Endothelial cell of umbilical vein (primary cell): ENCODE results near the gene NT5C1B. TPM values are rescaled to one million over a fixed set of nuclear protein-coding genes. Genes with fewer than 3 reads are reported as not detected.

Source experiments
- BruUV-seq: library from RNA; stranded (reverse); fragments of 400-500 nt; replicated peaks from 2 replicates; lab custom pipeline; 2021; lab: Mats Ljungman, UMichigan
- CTCF ChIA-PET: fragments of 300-600, 350-600 bp; sonication (Branson Sonifier 250); formaldehyde crosslinking; loops from one replicate; lab custom pipeline; 2021; ENCODE audit warnings: antibody characterized with exemption, inconsistent platforms; lab: Charles Lee
- POLR2A ChIA-PET: fragments of 300-600, 350-600 bp; sonication (Branson Sonifier 250); formaldehyde crosslinking; loops from one replicate; lab custom pipeline; 2021; ENCODE audit warnings: antibody characterized with exemption, inconsistent platforms; lab: Charles Lee
- DNase-seq: peaks from one replicate; pipeline ENCODE4 v3.0.0-alpha.2; 2011; ENCODE audit warnings: low read depth, low spot score
- FAIRE-seq: peaks from 2 replicates; lab custom pipeline; 2011; peaks lifted over from hg19 to GRCh38; lab: Jason Lieb, UNC
- H2AFZ ChIP-seq: 2 replicates; pipeline ENCODE4 v1.6.0; 2012; ENCODE audit warnings: low read depth, low read length, control low read depth, inconsistent platforms
- H3K27ac ChIP-seq: 2 replicates; pipeline ENCODE4 v1.5.1; 2011; ENCODE audit warnings: low read depth, mild to moderate bottlenecking, control low read depth, low read length, moderate library complexity; ENCODE audit not compliant: insufficient read depth
- H3K27me3 ChIP-seq, 2 experiments: 2 replicates each; pipeline versions ENCODE4 v1.6.0 to v1.6.1; 2011; ENCODE audit warnings: low read length in 2 of 2, mixed read lengths in 1 of 2; ENCODE audit not compliant: control insufficient read depth in 2 of 2, insufficient read depth in 2 of 2
- H3K36me3 ChIP-seq, 2 experiments: 2 replicates in 1 of 2; 3 replicates in 1 of 2; pipeline ENCODE4 v1.5.1; 2011; ENCODE audit warnings: low read length in 2 of 2, mild to moderate bottlenecking in 1 of 2, moderate library complexity in 1 of 2; ENCODE audit not compliant: control insufficient read depth in 2 of 2, insufficient read depth in 2 of 2; ENCODE audit errors: extremely low read depth in 1 of 2
- H3K4me1 ChIP-seq: 3 replicates; pipeline ENCODE4 v1.5.1; 2011; ENCODE audit warnings: mild to moderate bottlenecking, low read length; ENCODE audit not compliant: control insufficient read depth, insufficient read depth; ENCODE audit errors: extremely low read depth
- H3K4me2 ChIP-seq: 2 replicates; pipeline ENCODE4 v1.6.1; 2011; ENCODE audit warnings: low read length, control low read depth, mixed read lengths; ENCODE audit not compliant: insufficient read depth
- H3K4me3 ChIP-seq, 3 experiments: fragments of 200-600 bp in 1 of 3; sonication (generic), shearing (Covaris generic) in 1 of 3; replicated peaks in 1 of 3; 2 replicates each; pipeline ENCODE4 v1.5.1; 2011 to 2016; ENCODE audit warnings: control low read depth in 3 of 3, low read length in 3 of 3, mild to moderate bottlenecking in 2 of 3, inconsistent platforms in 1 of 3, low read depth in 1 of 3, moderate library complexity in 1 of 3; ENCODE audit not compliant: insufficient read depth in 1 of 3
- H3K79me2 ChIP-seq: 2 replicates; pipeline ENCODE4 v1.6.0; 2012; ENCODE audit warnings: low read length, inconsistent platforms; ENCODE audit not compliant: control insufficient read depth, insufficient read depth
- H3K9ac ChIP-seq: replicated peaks from 2 replicates; pipeline ENCODE3; 2011; ENCODE audit warnings: low read length, control low read depth; ENCODE audit not compliant: insufficient read depth; ENCODE audit errors: extremely low read depth
- H3K9me1 ChIP-seq: replicated peaks from 3 replicates; pipeline ENCODE4 v1.6.0; 2011; ENCODE audit warnings: mild to moderate bottlenecking, low read length; ENCODE audit not compliant: control insufficient read depth, insufficient read depth; ENCODE audit errors: extremely low read depth
- H3K9me3 ChIP-seq: replicated peaks from 2 replicates; pipeline ENCODE4 v1.5.1; 2012; ENCODE audit warnings: low read length, inconsistent platforms; ENCODE audit not compliant: control insufficient read depth, insufficient read depth
- H4K20me1 ChIP-seq: replicated peaks from 2 replicates; pipeline ENCODE3; 2011; ENCODE audit warnings: mild to moderate bottlenecking, low read length; ENCODE audit not compliant: control insufficient read depth, insufficient read depth; ENCODE audit errors: extremely low read depth
- CTCF ChIP-seq, 2 donors: IDR thresholded peaks; 1 replicate in 1 of 2; 2 replicates in 1 of 2; pipeline ENCODE4 v1.5.1; 2011; ENCODE audit warnings: low read length in 2 of 2, mild to moderate bottlenecking in 2 of 2, moderate library complexity in 2 of 2, control low read depth in 1 of 2, inconsistent platforms in 1 of 2, low read depth in 1 of 2; ENCODE audit not compliant: insufficient read depth in 1 of 2; ENCODE audit errors: extremely low read depth in 1 of 2
- EZH2 ChIP-seq: IDR thresholded peaks from 2 replicates; pipeline ENCODE4 v1.6.1; 2012; ENCODE audit warnings: borderline replicate concordance, low read depth, mild to moderate bottlenecking, moderate library complexity, low read length, inconsistent platforms; ENCODE audit not compliant: severe bottlenecking
- FOS ChIP-seq: IDR thresholded peaks from 2 replicates; pipeline ENCODE4 v1.6.1; 2011; ENCODE audit warnings: mild to moderate bottlenecking, low read length, moderate library complexity, borderline replicate concordance; ENCODE audit not compliant: insufficient read depth
- GATA2 ChIP-seq: IDR thresholded peaks from 2 replicates; pipeline ENCODE4 v1.7.0; 2011; ENCODE audit warnings: low read depth, mild to moderate bottlenecking, moderate library complexity, mixed read lengths, low read length; ENCODE audit not compliant: insufficient read length, insufficient read depth
- JUN ChIP-seq: IDR thresholded peaks from 2 replicates; pipeline ENCODE4 v1.6.1; 2011; ENCODE audit warnings: borderline replicate concordance, low read depth; ENCODE audit not compliant: insufficient read length, insufficient read depth
- MAX ChIP-seq: IDR thresholded peaks from 2 replicates; pipeline ENCODE4 v1.6.1; 2011; ENCODE audit not compliant: insufficient read depth, insufficient read length
- MYC ChIP-seq: IDR thresholded peaks from one replicate; pipeline ENCODE4 v1.6.1; 2011; ENCODE audit warnings: mild to moderate bottlenecking, low read depth, low read length
- POLR2A ChIP-seq: IDR thresholded peaks from 2 replicates; pipeline ENCODE4 v1.6.1; 2012; ENCODE audit warnings: low read depth, mild to moderate bottlenecking, control low read depth, low read length
- POLR2AphosphoS5 ChIP-seq: IDR thresholded peaks from 2 replicates; pipeline ENCODE4 v1.6.1; 2012; ENCODE audit warnings: low read depth, mild to moderate bottlenecking, control low read depth, low read length, moderate library complexity; ENCODE audit not compliant: insufficient read depth
- dilution Hi-C: fragments of 300-500 bp; cut with MboI; formaldehyde crosslinking; loops from one replicate; pipeline ENCODE4 v1.15.0; 2019; ENCODE audit warnings: low sequenced_read_pairs; ENCODE audit not compliant: extremely low pct_ligation_motif_present
- intact Hi-C: fragments of 100-400 bp; cut with micrococcal nuclease; formaldehyde crosslinking; loops from one replicate; pipeline ENCODE4 v1.10.0; 2022
- polyA plus RNA-seq, 4 experiments: library from polyadenylated mRNA; depleted of rRNA in 3 of 4; stranded (reverse) in 3 of 4; unstranded in 1 of 4; fragments of >200 nt; gene quantifications; 2 replicates each; pipeline versions ENCODE4 v1.2.1 to v1.2.3, GENCODE V29; 2011 to 2012; ENCODE audit warnings: missing spikeins in 1 of 4
- total RNA-seq: library from RNA; stranded (reverse); gene quantifications from 2 replicates; pipeline ENCODE4 v1.2.3, GENCODE V29; 2021

NT5C1B gene
- total and polyA plus RNA-seq, 2 donors (not counting 3 experiments of a cell fraction or from before 2014, with no cell fraction given) = not detected

- dilution Hi-C loops = no loop called here
- no TSS peak for BruUV-seq
- DNase-seq (no peak), FAIRE-seq (no peak)
- H3K36me3 ChIP-seq = no peaks in the 10 kb centered on the region
- intact Hi-C loops = no loop called here
- no peaks in the 10 kb centered on the region for H3K27me3 ChIP-seq
- H3K27ac ChIP-seq = no peak overlapping the region
- no peaks in the 10 kb centered on the region for H3K9me3 ChIP-seq
- H3K4me2 ChIP-seq = no peak overlapping the region
- H3K9ac ChIP-seq = no peak overlapping the region
- TF ChIP-seq MAX (no peak), FOS (no peak), EZH2 (no peak), MYC (no peak), GATA2 (no peak), POLR2AphosphoS5 (no peak), JUN (no peak), CTCF (IDR thresholded peaks at IDR 0.05; ENCODE audit: extremely low read depth in 1 of 2, insufficient read depth in 1 of 2, low read depth in 1 of 2, low read length in 2 of 2) (no peak), POLR2A (no peak)
- no peaks in the 10 kb centered on the region for H3K9me1 ChIP-seq
- peaks cover 10% of the 10 kb centered on the region for H3K4me1 ChIP-seq
- H4K20me1 ChIP-seq = no peaks in the 10 kb centered on the region
- ChIA-PET CTCF (interaction anchor here (1.5 kb wide), 1 partner anchor 9 kb away, joined by 5 read pairs; no protein-coding TSS in a partner anchor), POLR2A (no interaction called here)
- H3K4me3 ChIP-seq = no peak overlapping the region
- no peak overlapping the region for H2AFZ ChIP-seq
- no peaks in the 10 kb centered on the region for H3K79me2 ChIP-seq
These were observed 10.9 kb upstream of the NT5C1B start for GRCh38 chr2:18600255-18600613.
